Stimulated activated CD8-positive, alpha-beta memory T cell treated with anti-CD3 and anti-CD28 coated beads, Interleukin-12 subunit alpha, Interleukin-12 subunit beta, amount 100 ng/mL, for 24 hours (primary cell): ENCODE data around the gene SLC24A3.

ENCODE experiments used
- DNase-seq: peaks from one replicate; pipeline ENCODE4 v3.0.0-alpha.2; 2020; ENCODE audit errors: extremely low read depth

SLC24A3 gene

GRCh38 chr20:19341348-19342053 is 129.1 kb downstream of the SLC24A3 start:
- no peak for DNase-seq

GRCh38 chr20:19344341-19344740 is 131.9 kb downstream of the SLC24A3 start:
- no peak for DNase-seq

- no peak for DNase-seq
These were observed 135.6 kb downstream of the SLC24A3 start for GRCh38 chr20:19347943-19348456.

DNA sequence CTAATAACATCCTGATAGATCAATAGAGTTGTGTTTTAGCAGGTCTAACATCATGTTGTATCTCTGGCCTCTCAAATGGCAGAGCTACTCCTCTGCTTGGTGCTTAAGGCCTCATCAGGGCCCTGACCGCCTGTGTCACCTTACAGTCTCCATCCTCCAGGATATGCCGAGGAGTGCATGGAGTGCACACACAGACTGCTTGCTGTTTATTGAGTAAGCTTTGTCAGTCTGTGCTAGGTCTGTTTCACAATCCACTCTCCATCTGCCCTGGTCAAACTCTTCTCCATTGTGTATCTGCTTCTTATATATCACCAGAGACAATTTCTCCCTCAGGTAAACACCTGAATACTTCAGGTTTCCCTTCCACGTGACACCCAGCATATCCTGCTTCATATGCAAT is 136.1 kb downstream of the SLC24A3 start:
- DNase-seq = no peak

- DNase-seq = no peak
These were observed 137.4 kb downstream of the SLC24A3 start for GRCh38 chr20:19349879-19350278.

- no peak for DNase-seq
These were observed 139.1 kb downstream of the SLC24A3 start for GRCh38 chr20:19351542-19351941.

GRCh38 chr20:19354950-19355349 is 142.5 kb downstream of the SLC24A3 start:
- DNase-seq = no peak

DNA sequence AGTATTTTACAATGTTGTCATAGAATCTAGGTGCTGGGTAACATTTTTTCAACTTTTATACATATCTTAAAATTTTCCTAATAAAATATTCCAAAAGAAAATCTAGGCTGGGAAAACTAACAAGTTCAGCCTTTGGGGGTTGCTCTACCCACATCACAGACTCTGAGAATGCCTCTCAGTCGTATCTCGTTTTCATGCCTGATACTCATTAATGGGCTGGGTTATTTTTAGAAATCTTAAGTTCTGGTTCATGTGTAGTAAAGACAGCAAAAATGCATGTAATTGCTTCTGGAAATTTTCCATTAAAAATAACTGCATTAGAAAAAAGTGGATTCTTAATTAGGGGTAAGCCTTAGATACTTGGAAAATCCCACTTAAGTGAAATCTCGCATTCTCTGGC is 149.3 kb downstream of the SLC24A3 start:
- no peak for DNase-seq

DNA sequence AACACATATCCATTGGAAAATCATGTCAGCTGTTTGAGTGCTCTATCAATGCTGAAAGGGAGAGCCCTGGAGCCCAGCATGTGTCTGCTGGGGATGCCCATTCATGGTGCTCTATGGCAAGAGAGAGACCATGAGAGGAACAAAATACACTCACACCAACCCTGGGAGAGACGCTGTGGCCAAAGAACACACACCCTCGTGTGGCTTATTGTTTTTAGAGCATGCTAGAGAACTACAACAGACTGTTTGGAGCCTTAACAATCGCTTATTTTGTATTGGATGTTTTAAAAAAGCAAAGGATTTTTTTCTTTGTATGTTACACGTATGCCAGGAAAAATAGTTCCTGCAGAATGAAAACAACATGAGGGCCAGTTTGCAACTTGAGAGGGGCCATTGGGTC is 151.0 kb downstream of the SLC24A3 start:
- no peak for DNase-seq

GRCh38 chr20:19367591-19367990 is 155.1 kb downstream of the SLC24A3 start:
- no peak for DNase-seq

DNA sequence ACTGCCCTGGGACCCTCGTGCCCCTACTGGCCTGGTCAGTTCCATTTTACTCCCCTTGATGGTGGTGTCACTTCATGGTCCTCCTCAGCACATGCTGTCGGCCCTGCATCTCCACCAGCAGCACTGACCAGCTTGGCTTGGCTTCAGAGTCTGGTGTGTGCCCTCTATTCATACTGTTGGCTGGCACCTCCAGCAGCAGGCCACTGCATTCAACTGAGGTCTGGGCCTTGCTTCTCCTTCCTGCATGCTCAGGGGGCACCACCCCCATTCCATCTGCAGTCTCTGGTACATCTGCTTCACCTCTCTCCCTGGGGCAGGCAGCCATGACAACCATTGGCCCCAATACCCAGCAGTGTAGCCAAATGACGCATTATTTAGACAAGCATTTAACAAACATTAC is 155.9 kb downstream of the SLC24A3 start:
- no peak for DNase-seq

- DNase-seq = no peak
These were observed 157.9 kb downstream of the SLC24A3 start for GRCh38 chr20:19370076-19371075.

DNA sequence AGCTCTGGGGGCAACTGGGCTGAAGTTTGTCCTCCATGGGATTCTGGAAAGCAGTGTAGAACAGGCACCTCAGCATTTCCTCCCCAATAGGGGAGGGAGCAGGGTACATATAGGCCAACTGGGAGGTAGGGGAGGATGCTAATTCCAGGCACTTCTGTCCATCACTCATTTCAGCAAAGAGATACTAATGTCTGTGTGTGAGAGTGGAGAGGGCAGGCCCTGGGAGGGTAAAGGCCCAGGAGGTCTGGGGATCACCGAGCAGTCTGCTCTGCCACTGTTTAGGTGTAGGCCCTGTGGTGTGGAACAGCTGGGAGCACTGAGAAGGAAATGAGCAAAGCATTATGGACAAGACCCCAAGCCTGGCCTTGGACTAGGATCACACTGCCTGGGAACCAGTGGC is 158.7 kb downstream of the SLC24A3 start:
- no peak for DNase-seq

GRCh38 chr20:19374216-19374615 is 161.8 kb downstream of the SLC24A3 start:
- no peak for DNase-seq

GRCh38 chr20:19375395-19375794 is 163.0 kb downstream of the SLC24A3 start:
- DNase-seq = no peak

DNA sequence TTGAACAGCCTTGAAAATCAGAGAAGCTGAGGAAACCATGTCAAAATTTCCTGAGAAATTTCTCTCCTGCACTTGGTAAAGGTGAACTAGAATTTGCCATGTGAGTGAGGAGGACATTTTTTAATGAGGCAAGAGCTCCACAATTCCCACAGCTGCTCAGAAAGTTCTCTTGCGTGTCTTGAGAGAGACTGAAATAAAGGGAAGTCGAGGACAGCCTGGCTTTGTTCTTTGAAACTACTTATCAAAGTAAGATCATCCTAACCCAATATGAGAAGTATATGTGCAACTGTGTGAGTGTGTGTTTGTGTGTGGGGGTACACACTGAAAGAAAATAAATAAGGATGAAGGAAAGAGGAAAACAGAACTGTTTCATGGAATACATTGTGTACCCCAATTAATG is 163.4 kb downstream of the SLC24A3 start:
- no peak for DNase-seq

DNA sequence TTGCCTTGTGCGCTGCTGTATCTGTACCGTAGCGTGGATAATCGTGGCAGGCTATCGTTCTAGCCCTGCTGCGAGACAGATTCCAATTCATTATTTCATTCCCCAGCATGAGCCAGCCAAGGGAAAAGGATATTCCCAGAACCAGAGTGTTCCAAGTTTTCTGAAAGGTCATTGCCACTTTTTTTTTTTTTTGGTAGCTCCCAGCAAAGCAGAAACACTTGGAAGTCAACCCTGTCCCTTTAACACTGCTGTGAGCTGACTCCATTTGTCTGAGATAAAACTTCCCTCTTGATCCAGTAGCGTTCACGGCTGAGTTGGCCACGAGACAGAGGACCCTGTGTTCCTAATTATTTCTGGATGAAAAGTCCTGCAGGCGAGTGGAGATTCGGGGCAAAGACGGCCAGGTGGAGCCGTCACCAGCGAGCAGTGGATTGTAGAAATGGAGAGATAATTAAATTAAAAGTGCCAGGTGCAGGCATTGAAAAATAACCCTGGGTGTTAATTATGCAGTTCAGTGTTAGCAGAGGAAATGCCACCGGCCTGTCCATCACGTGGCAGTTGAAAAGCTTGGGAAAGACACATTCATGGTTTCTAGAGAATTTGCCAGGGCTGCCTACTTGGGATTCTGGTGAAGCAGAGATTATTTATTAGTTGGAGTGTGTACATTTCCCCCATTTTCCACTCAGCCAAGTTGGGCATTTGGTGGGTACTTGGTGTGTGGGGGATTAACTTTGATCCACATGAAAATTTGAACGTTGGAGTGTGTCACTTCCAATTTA is 164.2 kb downstream of the SLC24A3 start:
- DNase-seq = no peak

DNA sequence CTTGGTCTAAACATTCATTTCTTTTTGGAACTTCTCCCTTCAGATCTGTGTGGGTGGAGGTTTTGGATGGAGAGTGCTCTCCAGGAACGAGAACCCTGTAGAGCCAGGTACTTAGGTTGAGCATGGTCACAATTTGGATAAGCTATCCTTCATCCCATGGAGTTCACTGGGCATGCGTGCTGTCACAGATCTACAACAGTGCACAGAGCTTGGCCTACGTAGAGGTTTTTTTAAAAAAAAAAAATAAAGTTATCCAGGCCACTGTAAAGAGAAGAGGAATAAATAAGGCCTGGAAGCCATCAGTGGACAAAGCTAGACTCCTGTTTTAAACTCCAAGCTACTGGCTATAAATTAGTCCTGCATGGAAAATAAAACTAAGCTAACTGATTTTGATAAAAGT is 165.6 kb downstream of the SLC24A3 start:
- DNase-seq = no peak

DNA sequence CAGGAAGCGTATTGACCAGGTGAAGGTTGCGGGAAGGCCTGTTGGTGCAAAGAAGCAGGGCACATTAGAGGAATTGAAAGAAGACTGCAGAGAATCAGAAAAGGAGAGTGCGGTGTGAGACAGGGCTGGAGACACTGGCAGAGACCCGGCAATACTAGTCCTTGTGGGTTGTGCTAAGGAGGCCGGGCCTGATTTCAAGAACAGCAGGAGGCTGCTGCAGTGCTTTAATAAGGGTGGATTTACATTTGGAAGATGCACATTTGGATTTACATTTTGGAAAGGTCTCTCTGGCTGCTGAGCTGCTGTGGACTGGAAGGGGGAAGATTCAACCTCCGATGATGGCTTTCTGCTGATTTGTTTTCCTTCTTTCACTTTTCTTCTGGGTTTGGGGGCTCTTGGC is 167.8 kb downstream of the SLC24A3 start:
- DNase-seq = no peak

GRCh38 chr20:19381947-19382346 is 169.5 kb downstream of the SLC24A3 start:
- DNase-seq = no peak

- no peak for DNase-seq
These were observed 170.2 kb downstream of the SLC24A3 start for GRCh38 chr20:19382386-19383340.
